Endothelial cell (in vitro differentiated cells): ENCODE data around the gene CACTIN. TPM values are rescaled to one million over a fixed set of nuclear protein-coding genes. Genes with fewer than 3 reads are reported as not detected.

Experiments used
- DNase-seq: peaks from one replicate; pipeline ENCODE4 v3.0.0; 2021; ENCODE audit warnings: low spot score
- H3K27ac Mint-ChIP-seq: one replicate; pipeline ENCODE4 v1.8.0; 2021; ENCODE audit warnings: mixed read lengths, inconsistent platforms; ENCODE audit not compliant: unreplicated experiment
- H3K27me3 Mint-ChIP-seq: one replicate; pipeline ENCODE4 v1.8.0; 2021; ENCODE audit warnings: mild to moderate bottlenecking, moderate library complexity, mixed read lengths, inconsistent platforms; ENCODE audit not compliant: unreplicated experiment
- H3K36me3 Mint-ChIP-seq: one replicate; pipeline ENCODE4 v1.8.0; 2021; ENCODE audit warnings: mild to moderate bottlenecking, low read depth, mixed read lengths, inconsistent platforms; ENCODE audit not compliant: unreplicated experiment
- H3K4me1 Mint-ChIP-seq: one replicate; pipeline ENCODE4 v1.8.0; 2021; ENCODE audit warnings: mild to moderate bottlenecking, mixed read lengths, inconsistent platforms; ENCODE audit not compliant: unreplicated experiment
- H3K4me3 Mint-ChIP-seq: one replicate; pipeline ENCODE4 v1.8.0; 2021; ENCODE audit warnings: mild to moderate bottlenecking, mixed read lengths, inconsistent platforms; ENCODE audit not compliant: unreplicated experiment
- H3K9me3 Mint-ChIP-seq: one replicate; pipeline ENCODE4 v1.8.0; 2021; ENCODE audit warnings: mixed read lengths, inconsistent platforms; ENCODE audit not compliant: unreplicated experiment
- total RNA-seq: library from RNA; stranded (reverse); fragmentation: NEBNext Ultra II Directional; extraction: Animal tissue kit (Norgen Biotek cat#: 25700); gene quantifications from one replicate; pipeline ENCODE4 v1.2.1, GENCODE V29; 2021; ENCODE audit not compliant: unreplicated experiment
- TF ChIP-seq, protein P1 (sequence below): fragments of 200-600 bp; sonication (generic); IDR thresholded peaks from one replicate; pipeline ENCODE4 v1.5.0; 2021; ENCODE audit warnings: antibody characterized with exemption; ENCODE audit not compliant: unreplicated experiment

CACTIN gene
- total RNA-seq, 1 donor from 2014 or later: 31.8 TPM

DNA sequence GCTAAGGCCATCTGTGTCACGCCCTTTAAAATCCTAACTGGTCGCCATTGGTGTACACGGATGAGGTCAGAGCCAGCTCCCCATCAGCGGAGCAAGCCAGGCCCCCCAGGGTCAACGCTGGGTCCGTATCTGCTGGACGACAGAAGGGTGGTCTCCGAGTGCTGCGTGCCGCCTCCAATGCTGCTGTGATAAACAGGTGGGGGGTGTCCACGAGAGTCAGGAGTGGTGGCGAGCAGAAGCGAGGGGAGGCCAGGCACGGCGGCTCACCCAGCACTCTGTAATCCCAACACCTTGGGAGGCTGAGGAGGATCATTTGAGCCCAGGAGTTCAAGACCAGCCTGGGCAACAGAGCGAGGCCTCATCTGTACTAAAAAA, 30.8 kb upstream of the CACTIN start:
- peaks cover 8% of the 10 kb centered on the region for H3K27me3 Mint-ChIP-seq
- TF ChIP-seq, protein P1, sequence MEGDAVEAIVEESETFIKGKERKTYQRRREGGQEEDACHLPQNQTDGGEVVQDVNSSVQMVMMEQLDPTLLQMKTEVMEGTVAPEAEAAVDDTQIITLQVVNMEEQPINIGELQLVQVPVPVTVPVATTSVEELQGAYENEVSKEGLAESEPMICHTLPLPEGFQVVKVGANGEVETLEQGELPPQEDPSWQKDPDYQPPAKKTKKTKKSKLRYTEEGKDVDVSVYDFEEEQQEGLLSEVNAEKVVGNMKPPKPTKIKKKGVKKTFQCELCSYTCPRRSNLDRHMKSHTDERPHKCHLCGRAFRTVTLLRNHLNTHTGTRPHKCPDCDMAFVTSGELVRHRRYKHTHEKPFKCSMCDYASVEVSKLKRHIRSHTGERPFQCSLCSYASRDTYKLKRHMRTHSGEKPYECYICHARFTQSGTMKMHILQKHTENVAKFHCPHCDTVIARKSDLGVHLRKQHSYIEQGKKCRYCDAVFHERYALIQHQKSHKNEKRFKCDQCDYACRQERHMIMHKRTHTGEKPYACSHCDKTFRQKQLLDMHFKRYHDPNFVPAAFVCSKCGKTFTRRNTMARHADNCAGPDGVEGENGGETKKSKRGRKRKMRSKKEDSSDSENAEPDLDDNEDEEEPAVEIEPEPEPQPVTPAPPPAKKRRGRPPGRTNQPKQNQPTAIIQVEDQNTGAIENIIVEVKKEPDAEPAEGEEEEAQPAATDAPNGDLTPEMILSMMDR: no peak
- no peak for DNase-seq
- H3K4me3 Mint-ChIP-seq: peak overlapping the region; percentile 42
- H3K36me3 Mint-ChIP-seq: peaks cover 14% of the 10 kb centered on the region
- no peaks in the 10 kb centered on the region for H3K4me1 Mint-ChIP-seq
- H3K9me3 Mint-ChIP-seq: no peaks in the 10 kb centered on the region
- no peak overlapping the region for H3K27ac Mint-ChIP-seq

GRCh38 chr19:3656747-3657394, 30.3 kb upstream of the CACTIN start:
- Mint-ChIP-seq H3K4me1 (no peaks in the 10 kb centered on the region), H3K9me3 (no peaks in the 10 kb centered on the region), H3K27me3 (peaks cover 8% of the 10 kb centered on the region), H3K4me3 (no peak overlapping the region), H3K27ac (no peak overlapping the region), H3K36me3 (peaks cover 14% of the 10 kb centered on the region)
- no peak for DNase-seq
- TF ChIP-seq, protein P1: no peak

GRCh38 chr19:3656073-3656746, 29.6 kb upstream of the CACTIN start:
- peaks cover 14% of the 10 kb centered on the region for H3K36me3 Mint-ChIP-seq
- H3K27me3 Mint-ChIP-seq: peaks cover 8% of the 10 kb centered on the region
- H3K4me3 Mint-ChIP-seq: no peak overlapping the region
- H3K27ac Mint-ChIP-seq: no peak overlapping the region
- no peaks in the 10 kb centered on the region for H3K9me3 Mint-ChIP-seq
- H3K4me1 Mint-ChIP-seq: no peaks in the 10 kb centered on the region
- TF ChIP-seq, protein P1: no peak
- DNase-seq: no peak

DNA sequence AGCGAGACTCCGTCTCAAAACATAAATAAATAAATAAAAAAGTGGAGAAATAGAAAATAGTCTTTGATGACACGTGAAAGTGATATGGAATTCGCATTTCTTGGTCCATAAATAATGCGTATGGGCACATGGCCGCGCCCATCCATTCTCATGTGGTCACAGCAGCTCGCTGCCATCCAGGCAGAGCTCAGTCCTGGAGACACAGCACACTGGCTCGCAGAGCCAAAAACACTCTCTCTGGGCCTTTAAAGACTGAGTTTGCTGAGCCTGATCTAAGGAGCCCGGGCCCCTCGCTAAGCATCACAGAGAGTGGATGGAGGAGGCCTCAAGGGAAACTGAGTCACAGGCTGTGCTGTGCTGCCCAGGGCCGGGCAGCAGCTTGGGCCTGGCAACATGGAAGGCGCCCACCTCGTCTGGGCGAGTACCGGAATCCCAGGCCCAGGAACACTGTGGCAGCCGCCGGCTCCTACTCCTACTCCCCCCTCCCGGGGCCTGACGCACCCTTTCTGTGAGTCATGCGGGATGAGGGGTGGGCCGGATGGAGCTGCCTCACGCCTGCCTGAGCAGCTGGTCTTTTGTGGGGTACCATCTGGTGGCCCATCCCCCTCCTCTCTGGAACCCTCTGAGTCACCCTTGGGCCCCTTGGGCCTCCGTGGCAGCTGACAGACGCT, 28.9 kb upstream of the CACTIN start:
- TF ChIP-seq, protein P1: no peak
- DNase-seq: no peak
- Mint-ChIP-seq H3K9me3 (no peaks in the 10 kb centered on the region), H3K36me3 (peaks cover 7% of the 10 kb centered on the region), H3K4me3 (no peak overlapping the region), H3K27me3 (peaks cover 8% of the 10 kb centered on the region), H3K27ac (no peak overlapping the region), H3K4me1 (no peaks in the 10 kb centered on the region)
